A673 (cell line): Measurements from ENCODE around the gene HOXB8. TPM values are rescaled to one million over a fixed set of nuclear protein-coding genes. Genes with fewer than 3 reads are reported as not detected.
A peak's percentile ranks its signal among the peaks of the same experiment; 100 is the strongest.

Experiments
- BruUV-seq: library from RNA; stranded (reverse); fragments of 400-500 nt; replicated peaks from 2 replicates; lab custom pipeline; 2021; lab: Mats Ljungman, UMichigan
- CTCF ChIA-PET: fragments of 300-600 bp; sonication (Branson Sonifier 250); formaldehyde crosslinking; loops from one replicate; lab custom pipeline; 2022; ENCODE audit warnings: antibody characterized with exemption; lab: Charles Lee
- POLR2A ChIA-PET: fragments of 300-600 bp; sonication (Branson Sonifier 250); formaldehyde crosslinking; loops from one replicate; lab custom pipeline; 2022; ENCODE audit warnings: antibody characterized with exemption; ENCODE audit not compliant: low non-redundant PET; lab: Charles Lee
- DNase-seq: peaks from one replicate; pipeline ENCODE4 v3.0.0-alpha.2; 2015; ENCODE audit warnings: low spot score
- H3K27ac ChIP-seq: fragments of 200-600 bp; sonication (generic); 2 replicates; pipeline ENCODE4 v1.5.1; 2016; ENCODE audit warnings: mixed run types, low read depth, mild to moderate bottlenecking, mixed read lengths, antibody characterized with exemption, low read length; ENCODE audit not compliant: poor library complexity, severe bottlenecking
- H3K27me3 ChIP-seq: fragments of 200-600 bp; sonication (generic); replicated peaks from 2 replicates; pipeline ENCODE4 v1.6.1; 2017; ENCODE audit warnings: mixed run types, low read depth, mild to moderate bottlenecking, mixed read lengths, antibody characterized with exemption, low read length; ENCODE audit not compliant: insufficient read depth, poor library complexity
- H3K36me3 ChIP-seq: fragments of 200-600 bp; sonication (generic); 2 replicates; pipeline ENCODE4 v1.6.1; 2016; ENCODE audit warnings: mixed run types, mild to moderate bottlenecking, mixed read lengths, antibody characterized with exemption, low read length; ENCODE audit not compliant: insufficient read depth, poor library complexity, severe bottlenecking
- H3K4me1 ChIP-seq: fragments of 200-600 bp; sonication (generic); 2 replicates; pipeline ENCODE4 v1.6.1; 2017; ENCODE audit warnings: mixed run types, mild to moderate bottlenecking, mixed read lengths, antibody characterized with exemption, low read length; ENCODE audit not compliant: insufficient read depth, poor library complexity, severe bottlenecking
- H3K4me3 ChIP-seq: fragments of 200-600 bp; sonication (generic); 2 replicates; pipeline ENCODE4 v1.5.1; 2016; ENCODE audit warnings: low read depth, mixed run types, mild to moderate bottlenecking, mixed read lengths, low read length; ENCODE audit not compliant: poor library complexity, severe bottlenecking
- H3K9me3 ChIP-seq: fragments of 200-600 bp; sonication (generic); 2 replicates; pipeline ENCODE4 v1.6.1; 2016; ENCODE audit warnings: mixed run types, low read depth, mild to moderate bottlenecking, mixed read lengths, antibody characterized with exemption, low read length; ENCODE audit not compliant: poor library complexity, severe bottlenecking
- CTCF ChIP-seq: fragments of 300-800, 200-600 bp; sonication (generic); conservative IDR thresholded peaks from 2 replicates; pipeline ENCODE4 v1.5.1; 2017; ENCODE audit warnings: low read depth, mild to moderate bottlenecking, antibody characterized with exemption, low read length, moderate library complexity, mixed read lengths
- EZH2 ChIP-seq: fragments of 200-600 bp; sonication (generic); IDR thresholded peaks from 2 replicates; pipeline ENCODE4 v1.6.1; 2017; ENCODE audit warnings: borderline replicate concordance, low read depth, mild to moderate bottlenecking, mixed read lengths, antibody characterized with exemption, low read length; ENCODE audit not compliant: poor library complexity, severe bottlenecking
- intact Hi-C: fragments of 100-400 bp; cut with micrococcal nuclease; formaldehyde crosslinking; loops from one replicate; pipeline ENCODE4 v1.10.0; 2022; ENCODE audit not compliant: unreplicated experiment
- total RNA-seq: library from RNA; stranded (reverse); gene quantifications from 2 replicates; pipeline ENCODE4 v1.2.3, GENCODE V29; 2021

The HOXB8 gene
- total RNA-seq, 1 experiment from 2014 or later = 13.1 TPM

- no peaks in the 10 kb centered on the region for H3K27me3 ChIP-seq
- intact Hi-C loops = no loop called here
- H3K27ac ChIP-seq = peak overlapping the region; percentile 96
Measured at GRCh38 chr17:48611213-48611612, 3.9 kb downstream of the HOXB8 start.

GRCh38 chr17:48610282-48611211 is 4.5 kb downstream of the HOXB8 start, which contains the start of gene HOXB7:
HOXB7 (minus strand) TSS chr17:48611017; CDS start chr17:48610918, 99 bp downstream.
- DNase-seq = peak; percentile 87
- CTCF ChIA-PET = no interaction called here
- intact Hi-C loops = no loop called here
- H3K27ac ChIP-seq = peak within 1 kb of the TSS; percentile 96
- peak within 1 kb of the TSS; percentile 87 for H3K4me3 ChIP-seq
- POLR2A ChIA-PET = interaction anchor here (0.5 to 0.6 kb wide), 2 partner anchors 16 to 127 kb away, joined by 3 to 12 read pairs; partner anchors contain the start of gene HOXB9
- H3K36me3 ChIP-seq = peaks cover 6% of the 10 kb centered on the region
- H3K27me3 ChIP-seq = no peaks in the 10 kb centered on the region
- TSS peak; percentile 41 for BruUV-seq
- H3K4me1 ChIP-seq = peaks cover 30% of the 10 kb centered on the region
- no peaks in the 10 kb centered on the region for H3K9me3 ChIP-seq
- TF ChIP-seq CTCF (no peak), EZH2 (no peak)

More at GRCh38 chr17:48611213-48611612, 3.9 kb downstream of the HOXB8 start:
- Histone ChIP-seq H3K36me3 (peaks cover 6% of the 10 kb centered on the region), H3K9me3 (no peaks in the 10 kb centered on the region), H3K4me3 (peak overlapping the region; percentile 87), H3K4me1 (peaks cover 30% of the 10 kb centered on the region)
- CTCF ChIA-PET = no interaction called here
- DNase-seq = peak; percentile 61
- POLR2A ChIA-PET = no interaction called here
- no peak for TF ChIP-seq CTCF
- TF ChIP-seq EZH2 = no peak
- BruUV-seq = no TSS peak

- no TSS peak for BruUV-seq
- POLR2A ChIA-PET = interaction anchor here (0.6 kb wide), 1 partner anchor 128 kb away, joined by 3 read pairs; no protein-coding TSS in a partner anchor
- Histone ChIP-seq H3K4me1 (peaks cover 33% of the 10 kb centered on the region), H3K27ac (peak overlapping the region; percentile 96), H3K36me3 (peaks cover 6% of the 10 kb centered on the region), H3K4me3 (peak overlapping the region; percentile 87), H3K27me3 (no peaks in the 10 kb centered on the region), H3K9me3 (no peaks in the 10 kb centered on the region)
- DNase-seq = no peak
- intact Hi-C loops = no loop called here
- TF ChIP-seq EZH2 = no peak
- TF ChIP-seq CTCF = no peak
- CTCF ChIA-PET = no interaction called here
Measured at GRCh38 chr17:48609759-48610281, 5.3 kb downstream of the HOXB8 start.
